ENCODE results near the gene WNK1. TPM values are rescaled to one million over a fixed set of nuclear protein-coding genes. Genes with fewer than 3 reads are reported as not detected.
"Not testable (repeated sequence)": the region's sequence is repeated elsewhere in the genome, so short reads cannot be mapped to it uniquely, and the experiment has no call there.

Gene WNK1
- polyA plus RNA-seq (ENCODE audit: insufficient read depth in 1 of 5, insufficient read length in 5 of 5, low replicate concordance in 1 of 5), result 100 to 1,000 TPM in 1 of 5 donors, 10 to 100 TPM in 4; 74.1 to 111 (median 93.5) TPM
- long read RNA-seq, donor 1, partial matches to known transcripts, result 164 of 177 reads
- long read RNA-seq, donor 1, other reads (novel, unspliced or antisense), result 0 of 177 reads
- long read RNA-seq, donor 2, partial matches to known transcripts, result 6 of 9 reads
- long read RNA-seq, donor 2, other reads (novel, unspliced or antisense), result 0 of 9 reads
- long read RNA-seq, donor 3, partial matches to known transcripts, result 29 of 36 reads
- long read RNA-seq, donor 3, other reads (novel, unspliced or antisense), result 0 of 36 reads
- long read RNA-seq, donor 4, transcript WNK1-220 (1 exons, 1,401 nt), result major isoform, 8 of 95 reads
- long read RNA-seq, donor 4, partial matches to known transcripts, result 83 of 95 reads
- long read RNA-seq, donor 4, other reads (novel, unspliced or antisense), result 0 of 95 reads
- long read RNA-seq, donor 5, transcript WNK1-212 (2 exons, 874 nt), result major isoform, 6 of 47 reads
- long read RNA-seq, donor 5, partial matches to known transcripts, result 37 of 47 reads
- long read RNA-seq, donor 5, other reads (novel, unspliced or antisense), result 0 of 47 reads
- long read RNA-seq, donor 6, transcript WNK1-212 (2 exons, 874 nt), result major isoform, 6 of 75 reads
- long read RNA-seq, donor 6, partial matches to known transcripts, result 66 of 75 reads
- long read RNA-seq, donor 6, other reads (novel, unspliced or antisense), result 0 of 75 reads
- long read RNA-seq, donor 7, transcript WNK1-213 (3 exons, 912 nt), result major isoform, 5 of 6 reads
- long read RNA-seq, donor 7, partial matches to known transcripts, result 0 of 6 reads
- long read RNA-seq, donor 7, other reads (novel, unspliced or antisense), result 0 of 6 reads
- long read RNA-seq, donor 8, partial matches to known transcripts, result 9 of 11 reads
- long read RNA-seq, donor 8, other reads (novel, unspliced or antisense), result 0 of 11 reads

DNA sequence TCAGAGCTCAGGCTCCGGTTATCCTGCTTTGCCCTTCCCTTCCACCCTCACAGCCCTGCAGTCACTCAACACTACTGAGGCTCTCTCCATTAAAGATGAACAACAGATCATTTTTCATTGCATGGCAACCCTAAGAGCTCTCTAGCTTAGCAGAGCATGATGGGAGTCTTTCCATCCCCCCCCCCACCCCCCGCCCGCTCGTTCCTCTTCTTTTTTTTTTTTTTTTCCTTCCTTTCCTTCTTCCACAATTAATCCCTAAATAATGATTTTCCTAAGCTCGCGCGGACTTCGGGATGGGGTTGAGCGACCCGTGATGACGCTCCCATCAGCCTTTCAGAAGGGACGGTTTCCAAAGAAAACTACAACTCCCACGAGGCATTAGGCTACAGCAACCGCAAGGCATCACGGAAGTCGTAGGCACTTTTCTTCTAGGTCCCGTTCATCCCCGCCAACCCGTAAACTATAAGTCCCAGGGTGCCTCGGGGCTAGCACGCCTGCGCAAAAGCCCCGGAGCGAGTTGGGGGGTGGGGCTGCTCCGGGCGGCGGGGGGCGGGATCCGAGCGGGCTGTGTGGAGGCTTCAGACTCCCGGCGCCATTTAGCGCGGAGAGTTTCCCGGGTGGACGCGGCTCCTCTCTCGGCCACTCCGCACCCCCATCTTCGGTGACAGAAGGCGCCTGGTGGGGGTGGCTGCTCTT, at the start of gene WNK1:
TSS of gene WNK1 (plus strand) at position 581 of the 696 bp plus-strand sequence. CDS start 987 bp downstream, outside the sequence.
- DNase-seq, result peak; percentile 97 to 98

DNA sequence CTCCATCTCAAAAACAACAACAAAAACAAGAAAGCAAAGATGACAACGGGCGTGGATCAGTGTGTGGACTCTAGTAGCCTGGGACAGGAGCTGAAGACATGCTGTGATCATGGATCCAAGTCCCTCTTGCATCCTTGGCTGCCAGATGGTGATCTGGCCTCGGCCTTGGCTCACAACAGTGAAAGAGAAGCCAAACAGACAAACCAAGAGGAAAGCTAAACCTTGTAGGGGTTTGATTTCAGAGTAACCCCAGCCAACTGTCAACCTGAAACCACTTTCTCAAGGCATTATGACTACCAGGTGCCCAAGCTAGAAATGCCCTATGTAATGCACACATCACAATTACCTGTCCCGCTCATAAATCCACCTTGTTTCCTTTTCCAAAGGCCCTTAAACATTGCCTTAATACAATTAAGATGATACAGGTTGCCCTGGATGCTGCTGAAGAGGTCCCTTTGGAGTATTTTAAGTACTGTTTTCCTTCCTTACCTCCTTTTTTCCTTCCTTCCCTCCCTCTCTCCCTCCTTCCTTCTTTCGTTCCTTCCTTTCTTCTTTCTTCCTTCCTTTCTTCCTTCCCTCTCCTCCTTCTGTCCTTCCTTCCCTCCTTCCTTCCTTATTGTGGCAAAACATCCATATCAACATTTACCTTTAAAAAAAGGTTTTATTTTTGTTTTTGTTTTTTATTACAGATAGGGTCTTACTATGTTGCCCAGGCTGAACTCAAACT, 47.7 kb upstream of the WNK1 start:
- no peak for DNase-seq

DNA sequence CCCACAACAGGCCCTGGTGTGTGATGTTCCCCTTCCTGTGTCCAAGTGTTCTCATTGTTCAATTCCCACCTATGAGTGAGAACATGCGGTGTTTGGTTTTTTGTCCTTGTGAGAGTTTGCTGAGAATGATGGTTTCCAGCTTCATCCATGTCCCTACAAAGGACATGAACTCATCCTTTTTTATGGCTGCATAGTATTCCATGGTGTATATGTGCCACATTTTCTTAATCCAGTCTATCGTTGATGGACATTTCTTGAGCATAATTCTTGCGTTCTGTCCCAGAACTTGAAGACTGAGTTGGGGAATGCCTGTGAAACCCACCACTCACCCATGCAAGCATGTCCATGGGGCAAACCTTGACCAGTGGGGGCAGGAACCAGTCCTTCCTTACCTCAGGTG, 44.3 kb upstream of the WNK1 start:
- not testable (repeated sequence) for DNase-seq

DNA sequence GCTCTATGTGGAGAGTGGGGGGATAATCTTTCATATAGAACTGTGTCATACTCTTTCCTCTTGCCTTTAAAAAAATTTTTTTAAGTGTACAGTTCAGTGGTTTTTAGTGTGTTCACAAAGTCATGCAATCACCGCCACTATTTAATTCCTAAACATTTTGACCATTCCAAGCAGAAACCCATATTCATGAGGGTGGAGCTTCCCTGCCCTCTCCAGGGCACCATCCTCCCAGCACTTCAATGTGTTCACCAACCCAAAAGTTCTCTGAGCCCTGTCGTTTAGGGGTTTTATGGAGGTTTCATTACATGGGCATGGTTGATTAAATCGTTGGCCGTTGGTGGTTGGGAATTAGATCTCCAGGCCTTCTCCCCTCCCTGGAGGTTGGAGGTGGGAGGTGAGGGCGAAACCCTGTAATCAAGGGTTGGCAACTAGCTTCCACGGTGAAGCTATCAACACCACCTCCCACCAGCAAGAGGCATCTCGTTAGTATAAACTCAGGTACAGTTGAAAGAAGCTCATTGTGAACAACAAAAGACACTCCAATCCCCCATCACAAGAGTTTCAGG, 42.8 kb upstream of the WNK1 start:
- DNase-seq, result no peak

DNA sequence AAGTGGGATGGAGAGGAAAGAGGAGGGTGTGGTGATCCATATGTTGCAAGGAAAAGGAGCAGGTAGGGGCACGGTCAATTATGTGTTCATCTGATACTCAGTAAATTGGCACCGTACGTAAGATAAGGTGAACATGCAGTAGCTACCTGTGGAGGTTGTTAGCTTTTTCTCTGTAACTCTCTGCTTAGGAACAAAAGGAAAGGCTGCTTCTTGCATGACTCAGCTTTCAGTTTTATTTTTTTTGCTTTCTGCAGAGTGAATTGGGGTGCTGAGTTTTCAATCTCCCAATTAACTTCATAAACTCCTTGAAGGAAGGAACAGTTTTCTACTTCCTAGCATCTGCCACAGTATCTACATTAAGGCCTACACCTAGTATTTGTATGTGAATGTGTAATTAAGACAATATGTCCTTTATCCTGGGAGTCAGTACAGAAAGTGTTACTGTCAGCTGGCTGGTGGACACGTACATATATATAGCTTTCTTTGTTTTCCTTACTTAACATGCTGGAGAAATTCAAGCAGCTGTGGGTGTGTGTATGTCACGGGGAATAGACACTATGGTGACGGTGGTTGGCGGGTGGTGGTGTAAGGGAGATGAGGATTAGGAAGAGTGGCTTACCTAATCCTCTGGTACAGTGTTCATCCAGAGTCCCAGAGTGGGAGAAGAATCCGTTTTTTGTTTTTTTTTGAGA, 40.1 kb upstream of the WNK1 start:
- DNase-seq, result no peak

DNA sequence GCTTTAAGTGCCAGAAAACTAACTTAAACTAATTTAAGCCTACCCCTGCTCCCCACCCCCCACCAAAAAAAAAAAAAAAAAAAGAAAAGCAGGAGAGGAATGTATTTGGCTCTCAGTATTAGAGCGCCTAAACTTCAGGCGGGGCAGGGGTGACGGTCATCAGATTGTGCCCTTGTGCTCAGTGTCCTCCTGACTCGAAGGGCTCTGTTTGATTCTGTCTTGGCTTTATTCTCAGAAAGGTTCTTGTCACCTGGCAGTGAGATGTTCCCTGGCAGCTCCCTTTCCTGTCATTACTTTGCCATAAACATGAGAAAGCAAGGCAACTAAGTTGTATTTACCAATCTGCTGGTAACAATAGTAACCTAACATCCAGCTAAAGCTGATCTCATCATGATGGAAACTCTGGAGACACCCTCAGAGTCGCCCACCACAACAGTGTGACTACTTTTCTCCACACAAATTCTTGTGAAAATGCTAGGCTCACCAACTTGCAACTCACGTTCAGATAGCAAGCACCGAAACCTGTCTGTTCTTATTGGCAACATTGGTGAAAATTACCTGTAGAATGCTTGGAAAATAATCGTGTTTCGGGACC, 39.0 kb upstream of the WNK1 start:
- DNase-seq, result no peak

DNA sequence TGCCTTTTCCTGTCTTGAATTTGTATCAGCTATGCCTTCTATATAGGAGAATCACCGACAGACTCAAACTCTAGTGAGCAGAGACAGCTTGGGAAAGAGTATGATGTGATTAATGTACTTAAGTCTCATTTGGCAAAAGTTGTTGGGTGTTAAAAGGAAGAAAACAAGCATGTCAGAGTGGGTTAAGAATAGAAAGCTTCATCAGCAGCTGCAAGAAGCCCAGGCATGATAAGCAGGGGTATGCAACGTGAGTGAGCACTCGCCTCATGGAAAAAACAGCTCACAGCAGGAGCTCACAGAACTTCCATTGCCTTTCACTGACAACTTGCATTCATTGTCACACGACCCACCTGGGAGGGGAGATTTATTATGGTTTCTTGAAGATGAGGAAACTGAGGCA, 35.9 kb upstream of the WNK1 start:
- no peak for DNase-seq

DNA sequence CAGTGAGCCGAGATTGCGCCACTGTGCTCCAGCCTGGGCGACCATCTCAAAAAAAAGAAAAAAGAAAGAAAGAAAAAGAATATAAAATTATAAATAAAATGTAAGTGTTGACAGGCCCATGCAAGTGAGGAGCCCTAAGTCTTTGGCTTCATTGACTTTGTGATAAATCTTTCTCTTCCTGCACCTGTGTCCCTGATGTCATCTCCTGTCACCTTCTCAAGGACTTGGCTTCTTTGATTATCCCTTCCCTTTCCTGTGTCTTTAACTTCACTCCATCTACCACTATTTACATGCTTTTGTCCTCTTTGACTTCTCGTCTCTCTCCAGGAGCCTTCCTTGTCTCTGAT, 33.6 kb upstream of the WNK1 start:
- DNase-seq, result no peak

DNA sequence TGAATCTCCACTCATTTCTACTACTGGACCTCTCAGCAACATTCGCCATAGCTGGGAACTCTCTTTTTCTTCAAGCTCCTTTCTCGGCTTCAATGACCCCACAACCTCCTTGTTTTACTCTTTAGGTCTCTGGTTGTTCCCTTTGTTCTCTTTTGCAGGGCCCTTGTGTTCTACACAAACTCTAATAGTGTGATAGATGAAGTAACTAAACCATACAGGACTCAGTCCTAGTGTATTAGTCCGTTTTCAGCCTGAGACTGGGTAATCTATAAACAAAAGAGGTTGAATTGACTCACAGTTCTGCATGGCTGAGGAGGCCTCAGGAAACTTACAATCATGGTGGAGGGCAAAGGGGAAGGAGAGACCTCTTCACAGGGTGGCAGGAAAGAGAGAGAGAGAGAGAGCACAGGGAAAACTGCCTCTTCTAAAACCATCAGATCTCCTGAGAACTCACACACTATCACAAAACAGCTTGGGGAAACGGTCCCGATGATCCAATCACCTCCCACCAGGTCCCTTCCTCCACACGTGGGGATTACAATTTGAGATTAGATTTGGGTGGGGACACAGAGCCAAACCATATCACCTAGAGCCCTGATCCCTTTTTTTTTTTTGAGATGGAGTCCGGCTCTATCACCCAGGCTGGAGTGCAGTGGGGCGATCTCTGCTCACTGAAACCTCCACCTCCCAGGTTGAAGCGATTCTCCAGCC, 32.0 kb upstream of the WNK1 start:
- no peak for DNase-seq

DNA sequence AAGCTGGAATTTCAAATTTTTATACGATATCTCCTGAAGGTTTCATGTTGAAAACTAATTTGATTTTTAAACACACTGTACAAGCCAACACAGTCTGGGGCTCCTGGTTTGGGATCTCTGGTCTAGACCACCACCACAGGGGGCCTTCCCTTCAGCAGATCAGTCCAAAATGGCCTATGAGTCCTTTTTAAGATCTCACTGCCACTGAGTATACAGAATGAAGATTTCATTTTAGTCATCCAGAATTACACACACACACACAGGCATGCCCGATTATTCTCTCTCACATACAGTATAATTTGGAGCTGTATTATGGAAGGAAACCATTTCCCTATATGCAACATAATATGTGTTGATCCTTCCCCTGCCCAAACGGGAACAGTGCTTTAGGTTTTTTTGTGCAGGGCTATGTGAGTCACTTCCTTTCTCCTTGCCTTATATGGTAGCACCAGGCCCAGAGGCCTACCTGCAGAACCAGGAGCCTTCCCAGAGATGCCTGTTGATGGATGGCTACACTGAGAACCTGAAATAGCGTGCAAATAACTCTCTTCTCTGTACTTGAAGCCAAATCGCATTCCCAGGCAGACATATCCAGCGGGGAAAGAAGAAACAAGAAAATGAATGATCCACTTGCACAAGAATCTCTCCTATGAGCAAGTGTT, 28.1 kb upstream of the WNK1 start:
- no peak for DNase-seq

DNA sequence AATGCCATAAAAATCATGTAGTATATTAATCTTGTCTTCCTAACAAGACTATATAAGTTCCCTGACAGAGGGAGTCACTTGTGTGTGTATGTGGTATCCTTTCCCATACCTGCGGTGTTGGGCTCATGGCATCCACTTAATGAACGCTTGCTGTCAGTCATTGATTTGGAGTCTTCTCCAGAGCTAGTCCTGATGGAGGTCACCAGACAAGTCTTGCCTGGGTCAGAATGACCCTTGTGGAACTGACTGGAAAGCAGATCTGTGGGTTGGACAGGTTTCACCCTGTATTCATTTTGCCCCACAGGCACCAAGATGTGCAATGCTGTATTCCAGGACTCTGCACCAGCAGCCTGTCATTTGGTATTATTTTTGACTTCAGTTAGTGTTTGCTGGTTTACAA, 27.3 kb upstream of the WNK1 start:
- DNase-seq, result no peak

DNA sequence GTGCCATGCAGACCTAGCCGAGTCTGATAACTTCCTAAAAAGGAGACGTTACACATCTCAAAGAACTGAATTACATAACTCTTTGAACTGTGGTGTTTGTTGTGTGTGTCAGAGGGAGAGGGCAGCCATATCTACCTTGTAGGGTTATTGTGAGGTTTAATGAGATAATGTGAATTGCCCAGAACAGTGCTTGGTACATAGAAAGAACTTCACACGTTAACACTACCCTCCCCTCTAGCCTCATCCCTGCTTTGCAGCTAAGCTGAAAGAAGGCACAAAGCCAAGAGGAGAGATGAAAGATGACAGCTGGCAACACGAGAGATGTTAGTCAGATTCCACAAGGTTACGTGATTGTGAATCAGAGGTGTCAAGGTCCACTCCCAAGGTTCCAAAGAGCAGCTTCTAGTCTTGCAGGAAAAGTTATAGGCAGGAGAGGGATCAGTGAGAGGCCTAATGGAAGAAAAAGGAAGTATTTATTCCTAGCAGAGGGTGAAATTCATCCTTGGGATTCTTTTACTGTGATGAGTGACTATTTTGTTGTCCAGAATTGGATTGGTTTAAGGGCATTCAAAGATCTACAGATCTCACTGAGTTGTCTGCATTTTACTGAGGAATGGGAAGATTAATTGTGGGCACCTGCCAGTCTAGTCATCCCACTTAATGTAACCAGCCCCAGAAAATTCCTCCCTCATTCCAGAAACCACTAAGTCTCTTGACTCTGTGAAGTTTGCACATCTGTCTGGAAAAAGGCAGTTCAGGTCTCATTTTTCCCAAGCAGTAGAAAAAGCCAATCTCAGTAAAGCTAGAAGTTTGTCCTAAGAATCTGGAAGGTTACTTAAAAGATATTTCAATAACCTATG, 25.9 kb upstream of the WNK1 start:
- DNase-seq, result no peak

DNA sequence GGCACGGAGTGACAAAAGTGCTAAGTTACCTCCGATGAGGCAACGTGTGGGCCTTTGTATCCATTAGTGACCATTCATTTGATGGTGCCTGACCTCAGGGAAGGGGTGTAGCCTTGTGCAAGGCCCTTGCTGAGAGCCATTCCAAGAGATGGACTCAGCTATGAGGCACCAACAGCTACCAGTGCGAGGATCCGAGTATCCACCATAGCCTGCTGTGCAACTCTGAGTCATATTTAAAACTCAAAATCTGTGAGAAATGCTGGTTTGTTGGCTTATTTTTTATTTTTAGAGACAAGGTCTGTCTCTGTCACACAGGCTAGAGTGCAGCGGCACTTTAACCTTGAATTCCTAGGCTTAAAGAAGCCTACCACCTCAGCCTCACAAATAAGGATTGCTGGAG, 25.1 kb upstream of the WNK1 start:
- DNase-seq, result no peak

DNA sequence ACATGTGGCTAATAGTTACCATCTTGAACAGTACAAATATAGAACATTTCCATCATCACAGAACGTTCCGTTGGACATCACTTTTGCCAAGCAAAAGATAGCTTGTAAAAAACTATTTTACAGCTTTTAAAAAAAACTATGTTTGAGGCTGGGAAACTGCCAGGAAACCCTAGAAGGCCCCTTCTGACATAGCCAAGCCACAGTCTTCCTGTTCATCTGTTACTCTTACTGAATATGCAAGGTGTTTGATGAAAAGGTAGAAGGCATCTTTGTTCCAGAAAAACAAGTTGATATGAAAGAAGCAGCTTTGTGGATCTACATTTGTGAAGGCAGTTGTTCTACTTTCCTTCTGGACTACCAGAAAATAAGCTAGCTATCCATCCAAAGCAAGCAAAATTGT, 23.6 kb upstream of the WNK1 start:
- DNase-seq, result no peak

DNA sequence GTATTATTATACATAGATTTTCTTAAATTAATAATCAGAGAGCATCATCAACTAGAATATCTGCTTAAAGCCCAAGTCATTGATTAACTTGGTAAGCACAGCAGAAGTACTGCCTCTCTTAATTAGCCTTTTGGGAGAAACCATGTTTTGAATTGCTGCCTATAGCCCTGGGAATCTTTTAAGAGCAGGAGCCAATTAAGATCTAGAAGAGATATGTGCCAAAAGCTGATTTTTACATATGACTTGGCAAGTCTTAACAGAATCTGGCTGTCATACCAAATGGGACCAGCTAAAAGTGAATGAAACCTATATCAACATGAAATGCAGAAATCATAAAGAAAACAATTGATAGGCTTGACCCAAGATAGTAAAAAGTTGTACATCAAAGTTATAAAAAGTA, 23.2 kb upstream of the WNK1 start:
- DNase-seq, result no peak

DNA sequence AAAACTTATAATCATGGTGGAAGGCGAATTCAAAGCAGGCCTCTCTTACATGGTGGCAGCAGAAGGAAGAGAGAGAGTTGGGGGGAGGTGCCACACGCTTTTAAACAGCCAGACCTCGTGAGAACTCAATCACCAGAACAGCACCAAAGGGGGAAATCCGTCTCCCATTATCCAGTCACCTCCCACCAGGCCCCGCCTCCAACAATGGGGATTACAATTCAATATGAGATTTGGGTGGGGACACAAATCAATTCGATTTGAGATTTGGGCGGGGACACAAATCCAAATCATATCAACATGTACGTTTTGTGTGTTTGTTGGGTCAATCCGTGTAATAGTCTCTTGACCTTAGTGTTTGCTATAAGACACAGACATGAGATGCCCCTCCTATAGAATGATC, 21.8 kb upstream of the WNK1 start:
- DNase-seq, result no peak

DNA sequence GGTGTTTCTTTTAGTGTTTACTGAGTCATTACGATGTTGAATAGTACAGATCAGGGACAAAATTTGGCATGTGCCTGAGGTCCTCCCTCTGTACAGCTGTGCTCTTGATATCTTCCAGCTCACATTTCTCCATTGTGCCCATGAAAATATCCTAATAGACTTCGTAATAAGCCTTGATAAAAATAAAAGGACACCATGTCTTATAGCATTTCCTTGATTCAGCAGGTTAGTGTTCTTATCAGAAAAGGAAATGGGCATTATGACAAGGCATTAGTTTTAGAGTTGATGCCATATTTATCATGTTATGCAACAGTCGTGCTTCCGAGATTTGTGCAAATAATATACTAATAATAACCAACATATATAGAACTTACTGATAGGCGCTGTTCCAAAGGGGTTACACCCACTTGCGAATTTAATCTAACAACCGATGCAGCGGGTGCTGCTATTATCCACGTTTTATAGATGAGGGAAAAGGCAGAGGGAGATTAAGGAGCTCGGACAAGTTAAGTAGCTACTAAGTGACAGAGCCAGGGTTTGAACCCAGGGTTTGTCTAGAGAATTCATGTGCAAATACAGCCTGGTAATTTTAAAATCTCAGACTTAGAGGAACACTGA, 15.1 kb upstream of the WNK1 start:
- DNase-seq, result no peak

All from right lung (tissue), 10 donors.